Cerebellar nuclear complex (tissue), 1 donor: ENCODE data around the gene RABL3.
"Not testable (repeated sequence)": the region's sequence is repeated elsewhere in the genome, so short reads cannot be mapped to it uniquely, and the experiment has no call there.

Experiments used
- DNase-seq, 2 experiments: peaks; one replicate each; lab custom pipeline; 2025; lab: John Stamatoyannopoulos, UW

The RABL3 gene

DNA sequence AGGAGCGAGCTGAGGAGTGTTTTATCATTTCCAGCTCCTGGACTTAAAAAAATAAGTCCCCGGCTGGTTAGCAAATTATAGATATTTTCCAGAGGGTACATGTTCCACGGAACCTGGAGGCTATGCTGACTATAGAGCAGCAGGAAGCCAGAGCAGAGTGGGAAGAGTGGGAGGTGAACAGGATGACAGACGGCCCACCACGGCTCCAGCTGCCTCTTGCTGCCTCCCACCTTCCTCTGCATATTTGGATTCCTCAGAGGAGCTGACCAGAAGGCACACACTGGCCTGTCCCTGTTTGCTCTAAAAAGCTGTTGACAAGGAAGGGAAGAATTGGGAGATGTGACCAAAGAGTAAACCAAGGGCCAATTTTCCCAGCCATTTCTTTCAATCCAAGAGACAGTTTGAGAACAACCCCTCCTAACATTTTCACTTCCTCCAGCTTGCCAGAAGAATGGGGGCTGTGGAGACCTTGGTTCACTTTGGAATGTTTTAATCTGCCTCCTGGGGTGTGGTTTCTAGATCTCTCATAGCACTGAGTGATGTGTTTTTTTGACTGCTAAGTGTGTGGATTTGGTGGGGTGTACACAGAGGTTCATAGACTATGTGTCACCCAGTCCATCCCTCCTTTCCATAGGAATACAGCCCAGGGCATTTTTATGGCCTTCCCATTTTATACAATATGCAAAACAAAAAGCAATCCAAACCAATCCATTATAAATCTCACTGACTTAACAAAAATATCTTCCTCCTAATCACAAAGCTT, 97.1 kb downstream of the RABL3 start:
- DNase-seq, result no peak

DNA sequence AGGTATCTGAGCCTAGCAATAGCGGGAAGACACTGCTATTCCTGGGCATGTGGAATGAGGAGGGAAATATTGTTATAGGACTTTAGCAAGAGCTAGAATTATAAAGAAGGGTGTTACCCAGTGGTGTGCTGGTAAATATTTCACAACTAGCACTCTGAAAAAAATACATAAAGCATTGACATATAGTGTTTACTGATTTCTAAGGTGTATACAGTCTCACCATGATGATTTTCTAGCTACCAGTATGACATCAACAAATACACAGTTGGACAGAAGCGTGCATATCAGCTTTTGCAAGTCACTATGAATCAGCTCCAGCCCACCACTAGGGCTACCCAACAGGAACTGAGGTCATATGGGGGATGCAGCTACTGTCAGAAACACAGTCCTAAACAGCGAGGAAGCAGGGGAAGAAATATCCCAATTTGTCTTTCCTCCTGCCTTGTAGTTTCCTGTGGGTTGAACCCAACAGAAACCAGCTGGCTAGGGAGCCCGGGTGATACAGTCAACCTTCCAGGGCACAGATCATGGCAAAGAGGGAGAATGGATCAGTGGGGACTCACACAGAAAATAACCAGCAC, 99.9 kb downstream of the RABL3 start:
- DNase-seq, result no peak

DNA sequence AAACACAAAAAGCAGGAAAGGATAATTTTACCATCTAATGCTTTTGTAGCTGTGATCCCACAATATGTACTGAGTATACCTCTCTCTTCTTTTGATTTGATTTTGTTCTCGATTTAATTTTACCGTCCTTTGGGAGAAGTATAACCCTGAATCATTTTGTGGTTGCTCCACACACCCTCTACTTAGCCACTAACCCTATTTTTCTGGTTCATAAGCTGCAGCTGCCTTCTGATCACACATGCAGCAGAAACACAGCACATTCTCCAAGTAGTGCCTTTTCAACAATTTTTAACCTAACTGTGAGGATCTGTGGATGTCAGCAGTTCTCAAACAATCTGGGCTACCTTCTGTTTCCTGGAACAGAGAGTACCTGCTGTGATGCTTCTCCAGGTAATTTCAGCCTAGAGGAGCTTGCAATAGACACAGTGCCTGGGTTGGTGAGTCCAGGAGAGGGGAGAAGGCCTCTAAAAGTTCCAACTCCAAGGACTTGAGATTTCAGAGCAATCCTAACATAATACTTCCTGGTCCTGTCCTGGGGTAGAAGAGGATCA, 100.5 kb downstream of the RABL3 start:
- DNase-seq, result peak; percentile 32 to 80

DNA sequence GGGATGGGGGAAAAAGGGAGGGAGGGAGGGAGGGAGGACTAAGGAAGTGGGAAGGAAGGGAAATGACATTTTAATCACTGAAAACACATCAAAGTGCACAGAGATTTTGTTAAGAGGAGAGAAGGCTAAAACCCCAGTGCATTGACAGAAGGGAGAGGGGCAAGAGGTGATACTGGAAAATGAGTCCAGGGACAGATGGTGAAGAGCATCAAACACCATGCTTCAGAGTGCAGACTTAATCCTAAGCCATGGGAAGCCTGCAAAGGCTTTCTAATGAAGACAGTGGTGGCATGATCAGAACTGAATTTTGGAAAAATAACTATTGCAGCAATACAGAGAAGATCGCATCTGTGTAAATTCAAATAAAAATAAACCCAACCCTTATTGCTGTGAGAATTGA, 102.1 kb downstream of the RABL3 start:
- no peak for DNase-seq

DNA sequence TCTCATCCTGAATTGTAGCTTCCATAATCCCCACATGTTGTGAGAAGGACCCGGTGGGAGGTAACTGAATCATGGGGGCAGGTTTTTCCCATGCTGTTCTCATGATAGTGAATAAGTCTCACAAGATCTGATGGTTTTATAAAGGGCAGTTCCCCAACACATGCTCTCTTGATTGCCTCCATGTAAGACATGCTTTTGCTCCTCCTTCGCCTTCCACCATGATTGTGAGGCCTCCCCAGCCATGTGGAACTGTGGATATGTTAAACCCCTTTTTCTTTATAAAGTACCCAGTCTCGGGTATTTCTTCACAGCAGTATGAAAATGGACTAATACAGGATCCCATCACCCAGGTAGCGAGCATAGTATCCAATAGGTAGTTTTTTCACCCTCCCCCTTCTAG, 103.5 kb downstream of the RABL3 start:
- DNase-seq, result not testable (repeated sequence)

DNA sequence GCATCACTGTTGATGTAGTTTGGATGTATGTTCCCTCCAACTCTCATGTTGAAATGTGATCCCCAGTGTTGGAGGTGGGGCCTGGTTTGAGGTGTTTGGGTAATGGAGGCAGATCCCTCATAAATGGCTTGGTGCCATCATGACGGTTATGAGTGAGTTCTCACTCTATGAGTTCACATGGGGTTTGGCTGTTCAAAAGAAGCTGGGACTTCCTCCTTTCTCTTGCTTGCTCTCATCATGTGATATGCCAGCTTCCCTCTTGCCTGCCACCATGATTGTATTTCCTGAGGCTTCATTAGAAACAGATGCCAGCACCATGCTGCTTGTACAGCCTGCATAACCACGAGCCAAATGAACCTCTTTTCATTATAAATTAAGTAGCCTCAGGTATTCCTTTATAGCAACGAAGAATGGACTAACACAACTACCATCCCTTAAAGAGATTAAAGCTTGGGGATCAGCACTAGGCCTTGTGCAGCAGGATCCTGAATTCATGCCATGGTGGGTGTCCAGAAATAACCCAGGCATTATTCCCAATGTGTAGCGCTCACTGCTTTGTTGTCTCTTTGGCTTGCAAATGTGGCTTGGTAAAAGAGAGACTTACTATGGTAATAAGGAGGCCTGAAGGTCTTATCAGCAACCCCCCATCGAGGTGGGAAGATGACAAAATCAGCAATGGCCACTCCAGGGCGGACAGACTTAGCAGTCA, 104.3 kb downstream of the RABL3 start:
- DNase-seq, result peak in 1 of 2 experiments; percentile 31

DNA sequence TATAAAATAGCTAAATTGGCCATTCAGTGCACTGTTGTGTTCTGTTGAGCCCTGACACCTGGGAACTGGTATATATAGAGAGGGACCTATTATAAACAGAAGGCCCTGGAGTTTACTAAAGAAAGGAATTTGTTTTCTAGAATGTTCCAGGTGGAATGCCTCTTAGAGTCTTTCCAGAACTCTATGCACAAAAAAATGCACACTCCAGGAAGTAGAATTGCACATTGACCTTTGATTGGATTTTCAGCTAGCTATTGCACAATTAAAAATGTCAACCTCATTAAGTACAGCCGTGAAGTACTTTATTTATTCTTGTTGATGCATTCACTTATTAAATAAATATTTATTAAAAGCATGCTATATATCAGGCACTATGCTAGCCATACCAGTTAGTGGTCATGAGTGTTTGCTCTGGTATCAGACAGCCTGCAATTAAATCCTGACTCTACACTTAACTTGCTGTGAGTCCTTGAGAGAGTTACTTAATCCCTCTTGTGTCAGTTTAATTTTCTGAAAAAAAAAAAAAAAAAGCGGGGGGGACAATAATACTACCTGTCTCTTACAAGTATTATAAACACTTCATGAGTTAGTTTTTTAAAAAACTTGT, 105.4 kb downstream of the RABL3 start:
- no peak for DNase-seq
